ENCODE results near the gene CRACDL.

CRACDL gene, protein sequence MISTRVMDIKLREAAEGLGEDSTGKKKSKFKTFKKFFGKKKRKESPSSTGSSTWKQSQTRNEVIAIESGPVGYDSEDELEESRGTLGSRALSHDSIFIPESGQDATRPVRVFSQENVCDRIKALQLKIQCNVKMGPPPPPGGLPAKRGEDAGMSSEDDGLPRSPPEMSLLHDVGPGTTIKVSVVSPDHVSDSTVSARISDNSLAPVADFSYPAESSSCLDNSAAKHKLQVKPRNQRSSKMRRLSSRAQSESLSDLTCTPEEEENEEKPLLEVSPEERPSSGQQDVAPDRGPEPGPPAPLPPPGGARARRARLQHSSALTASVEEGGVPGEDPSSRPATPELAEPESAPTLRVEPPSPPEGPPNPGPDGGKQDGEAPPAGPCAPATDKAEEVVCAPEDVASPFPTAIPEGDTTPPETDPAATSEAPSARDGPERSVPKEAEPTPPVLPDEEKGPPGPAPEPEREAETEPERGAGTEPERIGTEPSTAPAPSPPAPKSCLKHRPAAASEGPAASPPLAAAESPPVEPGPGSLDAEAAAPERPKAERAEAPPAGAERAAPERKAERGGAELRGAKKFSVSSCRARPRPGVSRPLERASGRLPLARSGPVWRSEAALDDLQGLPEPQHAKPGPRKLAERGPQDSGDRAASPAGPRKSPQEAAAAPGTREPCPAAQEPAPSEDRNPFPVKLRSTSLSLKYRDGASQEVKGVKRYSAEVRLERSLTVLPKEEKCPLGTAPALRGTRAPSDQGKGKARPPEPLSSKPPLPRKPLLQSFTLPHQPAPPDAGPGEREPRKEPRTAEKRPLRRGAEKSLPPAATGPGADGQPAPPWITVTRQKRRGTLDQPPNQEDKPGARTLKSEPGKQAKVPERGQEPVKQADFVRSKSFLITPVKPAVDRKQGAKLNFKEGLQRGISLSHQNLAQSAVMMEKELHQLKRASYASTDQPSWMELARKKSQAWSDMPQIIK

DNA sequence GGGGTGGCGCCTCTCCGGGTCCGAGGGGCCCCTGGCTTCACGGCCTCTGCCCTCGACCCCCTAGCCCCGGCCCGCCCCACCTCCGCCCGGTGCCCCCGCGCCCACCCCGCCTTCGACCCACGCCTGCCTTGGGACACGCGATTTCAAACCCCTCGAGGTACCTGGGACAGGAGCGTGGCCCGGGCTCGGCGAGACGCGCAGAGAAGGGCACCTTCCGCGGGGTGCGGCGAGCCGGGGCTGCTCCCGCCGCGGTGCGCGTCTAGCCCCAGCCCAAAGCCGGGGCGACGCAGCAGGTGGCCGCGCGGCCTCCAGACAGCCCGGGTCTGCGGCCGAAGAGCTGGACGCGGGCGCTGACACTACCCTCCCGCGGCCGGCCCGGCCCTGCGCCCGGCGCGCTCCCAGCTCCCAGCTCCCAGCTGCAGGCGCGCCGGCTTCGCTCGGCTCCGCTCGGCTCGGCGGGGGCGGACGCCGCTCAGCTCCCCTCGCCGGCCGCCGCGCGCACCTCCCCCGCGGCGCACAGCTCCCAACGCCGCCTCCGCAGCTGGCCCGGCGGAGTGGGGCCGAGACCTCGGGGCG is at the start of gene CRACDL:
CRACDL (minus strand) TSS at position 449 of the 576 bp plus-strand sequence. CDS start 89,425 bp downstream, outside the sequence.
- DNase-seq = peak; percentile 17

DNA sequence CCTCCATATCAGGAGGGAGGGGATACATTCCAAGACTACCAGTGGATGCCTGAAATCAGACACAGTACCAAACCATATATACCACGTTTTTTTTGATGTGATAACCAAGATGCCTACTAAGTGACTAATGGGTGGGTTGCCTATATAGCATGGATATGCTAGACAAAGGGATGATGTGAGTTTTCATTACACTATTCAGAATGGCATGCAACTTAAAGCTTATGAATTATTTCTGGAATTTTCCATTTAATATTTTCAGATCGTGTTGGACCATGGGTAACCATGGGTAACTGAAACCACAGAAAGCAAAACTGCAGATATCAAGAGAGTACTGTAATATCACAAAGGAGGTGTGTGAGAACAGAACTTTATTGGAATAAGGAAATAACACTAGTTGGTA is 39.6 kb upstream of the CRACDL start:
- DNase-seq = no peak

DNA sequence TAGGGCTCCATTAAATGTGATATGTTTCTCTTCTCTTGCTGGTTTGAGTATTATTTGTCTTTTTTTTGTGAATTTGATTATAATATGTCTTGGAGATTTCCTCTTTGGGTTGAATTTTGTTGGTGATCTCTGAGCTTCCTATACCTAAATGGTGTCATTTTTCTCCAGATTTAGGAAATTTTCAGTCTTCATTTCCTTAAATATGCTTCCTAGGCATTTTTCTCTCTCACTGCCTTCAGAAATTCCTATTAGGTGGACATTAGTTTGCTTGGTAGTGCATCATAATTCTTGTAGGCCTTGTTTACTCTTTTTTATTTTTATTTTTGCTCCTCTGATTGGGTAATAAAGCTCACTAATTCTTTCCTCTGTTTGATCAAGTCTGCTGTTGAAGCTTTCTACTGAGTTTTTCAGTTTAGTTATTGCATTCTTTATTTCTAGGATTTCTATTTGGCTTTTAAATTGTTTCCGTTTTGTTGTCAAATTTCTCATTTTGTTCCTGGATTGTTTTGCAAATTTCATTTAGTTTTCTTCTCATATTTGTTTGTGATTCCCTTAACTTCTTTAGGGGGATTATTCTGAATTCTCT is 36.6 kb upstream of the CRACDL start:
- DNase-seq = no peak

DNA sequence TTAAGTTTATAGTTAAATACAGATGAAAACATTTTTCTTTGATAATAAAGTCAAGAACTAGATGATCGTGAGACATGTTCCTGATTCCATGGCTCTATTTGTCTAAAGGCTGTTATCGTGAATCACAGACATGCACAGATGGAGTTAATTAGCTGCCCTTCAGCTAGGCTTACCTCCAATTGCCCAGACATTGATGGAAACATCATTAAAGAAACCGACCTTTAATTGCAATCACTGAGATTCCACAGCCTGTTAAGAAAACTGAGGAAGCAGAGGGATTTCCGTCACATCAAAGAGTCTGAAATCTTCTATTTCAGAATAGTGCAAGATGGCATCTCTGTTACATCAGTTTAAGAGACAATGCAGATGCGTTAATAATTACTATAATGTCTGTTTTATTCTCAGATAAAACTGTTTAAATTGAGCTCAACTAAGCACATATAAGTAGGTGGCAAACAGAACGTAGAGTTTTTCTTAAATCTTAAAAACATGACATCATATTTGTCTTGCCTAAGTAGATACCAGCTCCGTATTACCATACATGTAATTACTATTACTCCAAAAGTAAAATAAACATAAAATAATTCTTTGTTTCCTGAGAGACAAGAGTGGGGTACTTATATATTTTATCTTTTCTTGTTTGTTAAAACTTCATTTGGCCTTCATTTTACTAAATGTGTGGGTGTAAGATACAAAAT is 23.9 kb upstream of the CRACDL start:
- no peak for DNase-seq

DNA sequence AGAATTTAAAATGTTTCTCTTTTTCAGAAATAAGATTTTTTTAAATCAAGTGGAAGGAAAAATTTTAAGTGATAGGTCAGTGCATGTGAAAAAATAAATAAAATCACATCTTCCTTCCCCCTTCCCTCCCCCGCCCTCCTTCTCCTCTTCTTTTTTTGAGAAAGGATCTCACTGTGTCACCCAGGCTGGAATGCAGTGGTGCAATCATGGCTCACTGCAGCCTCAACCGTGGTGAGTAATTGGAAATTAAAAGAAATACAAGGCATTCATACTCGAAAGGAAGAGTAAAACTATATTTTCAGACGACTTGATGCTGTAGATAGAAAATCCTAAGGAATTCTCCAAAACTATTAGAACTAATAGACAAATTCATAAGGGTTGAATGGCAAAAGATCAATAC is 16.9 kb upstream of the CRACDL start:
- no peak for DNase-seq

DNA sequence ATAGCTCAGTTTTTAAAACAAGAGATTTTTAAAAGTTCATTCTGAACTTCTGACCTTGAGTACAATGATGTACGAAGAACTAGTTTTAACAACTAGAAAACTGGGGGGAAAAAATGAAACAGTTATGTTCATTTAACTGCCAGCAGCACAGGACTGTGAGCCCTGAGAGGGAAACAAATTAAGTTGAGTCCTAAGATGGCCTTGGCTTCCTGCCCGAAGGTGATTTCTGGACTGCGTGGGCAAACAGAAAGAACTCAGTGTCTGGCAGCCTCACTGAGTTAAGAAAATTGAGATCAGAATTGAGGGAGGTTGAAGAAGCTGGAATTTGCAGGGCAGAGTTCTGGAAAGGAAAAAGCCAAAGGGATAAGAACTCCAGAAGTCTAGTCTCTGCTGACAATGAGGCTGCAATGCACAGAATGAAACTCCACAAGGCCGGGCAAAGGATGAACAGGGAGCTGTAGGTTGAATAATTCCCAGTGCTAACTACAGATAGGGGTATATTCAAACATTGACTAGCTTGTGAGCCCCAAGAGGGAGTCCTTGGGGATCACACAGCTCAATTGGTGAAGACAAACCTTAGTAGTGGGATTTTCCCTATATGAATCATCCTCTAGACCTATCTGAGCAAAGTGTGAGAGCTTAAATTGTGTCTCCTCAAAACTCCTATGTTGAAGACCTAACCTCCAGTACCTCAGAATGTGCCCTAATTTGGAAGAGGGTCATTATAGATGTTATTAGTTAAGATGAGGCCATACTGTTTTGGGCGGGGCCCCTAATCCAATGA is 13.1 kb upstream of the CRACDL start:
- DNase-seq = no peak

DNA sequence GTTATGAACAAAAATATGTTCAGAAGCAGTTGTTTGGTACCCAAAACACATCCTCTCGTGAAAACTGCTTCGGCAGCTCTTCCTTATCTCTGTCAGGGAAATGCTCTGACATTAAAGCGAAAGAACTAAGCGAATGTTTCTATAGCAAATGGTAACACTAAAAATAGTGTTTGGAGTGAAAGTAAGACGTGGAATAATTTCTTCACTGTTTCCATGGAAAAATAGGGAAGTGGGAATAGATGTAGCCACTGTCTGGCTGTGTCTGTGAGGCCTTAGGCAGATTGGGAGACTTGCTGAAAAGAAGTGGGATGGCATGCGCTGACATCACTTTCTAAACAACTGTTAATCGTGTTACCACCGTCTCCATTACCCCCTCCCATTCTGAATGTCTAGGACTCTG is 11.5 kb upstream of the CRACDL start:
- no peak for DNase-seq

DNA sequence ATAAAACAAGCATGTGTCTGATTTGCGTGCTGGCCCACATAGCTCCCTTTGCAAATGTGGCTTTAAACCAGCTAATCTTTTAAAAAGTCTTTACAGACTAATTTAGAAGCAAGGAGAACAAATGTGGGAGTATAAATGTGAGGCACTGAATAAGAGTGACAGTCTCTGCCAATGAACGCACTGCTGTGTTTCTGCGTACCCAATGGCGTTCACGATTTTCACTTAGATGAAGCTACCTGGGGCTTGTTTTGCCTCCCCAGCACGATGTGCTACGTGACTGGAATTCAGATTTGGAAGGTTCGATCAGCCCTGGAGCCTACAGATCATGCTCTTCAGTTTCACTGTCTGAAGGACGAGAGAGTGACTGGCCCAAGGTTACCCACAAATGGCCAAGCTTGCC is 10.8 kb upstream of the CRACDL start:
- no peak for DNase-seq

DNA sequence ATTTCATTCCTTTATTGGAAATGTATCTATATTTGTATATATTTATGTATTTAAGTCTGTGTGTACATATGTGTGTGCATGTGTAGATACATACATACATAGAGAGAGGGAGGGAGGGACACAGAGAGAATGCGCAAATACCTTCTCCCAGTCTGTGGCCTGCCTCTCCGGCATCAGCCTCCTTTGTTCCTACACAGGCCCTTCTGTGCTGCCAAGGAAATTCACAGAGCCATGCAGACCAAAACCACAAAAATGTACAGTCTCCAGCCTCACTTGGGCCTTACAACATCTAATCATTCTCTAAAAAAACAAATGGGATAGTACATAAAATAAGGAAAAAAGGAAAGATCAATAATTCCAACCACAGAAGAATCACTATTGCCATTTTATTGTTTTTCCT is 8.8 kb upstream of the CRACDL start:
- DNase-seq = no peak

DNA sequence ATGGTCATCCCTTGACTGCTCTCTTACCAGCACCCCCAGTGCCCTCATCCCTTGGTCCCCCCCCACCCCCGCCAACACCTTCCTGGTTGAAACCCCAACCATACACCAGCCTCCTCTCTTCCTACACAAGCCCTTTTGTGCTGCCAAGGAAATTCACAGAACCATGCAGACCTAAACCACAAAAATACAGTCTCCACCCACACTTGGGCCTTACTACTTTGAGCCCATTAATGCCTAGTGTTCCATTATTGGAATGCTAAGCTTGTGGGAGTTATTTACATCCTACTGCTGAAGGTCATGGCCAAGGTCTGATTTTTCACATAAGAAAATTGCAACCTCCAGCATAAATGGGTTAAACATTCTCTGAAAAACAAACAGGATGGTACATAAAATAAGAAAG is 4.1 kb upstream of the CRACDL start:
- no peak for DNase-seq

DNA sequence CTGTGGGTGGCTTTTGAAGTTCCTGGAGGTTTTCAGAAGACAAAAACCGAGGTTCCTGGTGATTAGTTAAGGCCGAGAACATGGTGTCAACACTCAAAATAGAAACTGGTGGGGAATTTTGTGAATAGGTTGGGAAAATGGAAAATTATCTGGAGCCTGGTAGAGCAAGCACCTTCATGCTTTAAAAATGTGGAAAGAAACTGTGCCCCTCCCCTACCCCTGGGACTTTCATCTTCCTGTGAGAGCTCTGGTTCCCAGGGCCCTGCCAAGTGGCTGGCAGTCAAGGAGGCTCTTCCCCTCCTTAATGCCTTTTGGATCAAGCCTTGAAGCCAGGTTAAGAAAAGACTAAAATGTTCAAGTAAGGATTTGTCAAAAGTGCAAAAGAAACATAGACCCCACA is 1.9 kb upstream of the CRACDL start:
- no peak for DNase-seq

DNA sequence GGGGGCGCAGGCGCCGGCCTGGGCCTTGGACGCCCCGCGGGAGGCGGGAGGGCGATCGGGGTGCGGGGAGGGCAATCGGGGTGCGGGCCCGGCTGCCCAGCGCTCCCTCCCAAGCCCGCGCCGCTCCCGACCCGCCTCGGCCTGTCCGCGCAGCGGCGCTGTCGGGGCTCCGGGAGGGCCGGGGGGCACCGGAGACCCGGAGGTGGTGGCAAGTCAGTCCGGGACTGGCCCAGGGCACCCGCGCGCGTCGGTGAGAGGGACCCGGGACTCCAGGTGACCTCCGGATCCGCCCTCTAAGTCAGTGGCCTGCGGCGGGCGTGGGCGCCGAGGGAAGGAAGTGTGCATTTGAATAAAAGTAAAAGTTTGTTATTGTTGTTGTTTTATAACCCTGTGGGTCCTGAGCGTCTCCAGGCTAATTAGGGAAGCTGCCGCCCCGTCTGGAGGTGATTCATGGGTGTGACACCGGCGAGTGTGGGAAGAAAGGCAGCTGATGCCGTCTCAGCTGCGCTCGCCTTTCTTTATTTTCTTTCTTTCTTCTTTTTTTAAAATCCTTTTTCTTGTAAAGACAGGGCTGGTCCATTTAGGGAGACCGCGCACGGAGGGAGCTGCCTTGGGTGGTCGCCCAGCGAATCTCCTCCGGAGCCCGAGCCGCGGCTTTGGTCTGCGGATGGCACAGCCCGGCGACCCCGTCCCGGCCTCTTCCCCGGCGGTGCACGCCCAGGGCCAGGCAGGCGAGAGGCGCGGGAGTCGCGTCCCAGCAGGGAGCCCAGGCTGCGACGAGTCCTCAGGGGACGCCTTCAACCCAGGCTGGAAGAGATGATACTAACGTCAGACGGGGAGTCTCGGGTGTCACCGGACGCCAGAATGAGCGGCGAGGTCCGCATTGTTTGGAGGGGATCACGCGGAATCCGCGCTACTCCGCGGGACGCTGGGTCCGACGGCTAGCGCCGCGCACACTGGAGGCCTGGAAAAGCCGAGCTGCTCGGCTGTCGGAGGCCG is 627 bp upstream of the CRACDL start:
- DNase-seq = peak; percentile 39

DNA sequence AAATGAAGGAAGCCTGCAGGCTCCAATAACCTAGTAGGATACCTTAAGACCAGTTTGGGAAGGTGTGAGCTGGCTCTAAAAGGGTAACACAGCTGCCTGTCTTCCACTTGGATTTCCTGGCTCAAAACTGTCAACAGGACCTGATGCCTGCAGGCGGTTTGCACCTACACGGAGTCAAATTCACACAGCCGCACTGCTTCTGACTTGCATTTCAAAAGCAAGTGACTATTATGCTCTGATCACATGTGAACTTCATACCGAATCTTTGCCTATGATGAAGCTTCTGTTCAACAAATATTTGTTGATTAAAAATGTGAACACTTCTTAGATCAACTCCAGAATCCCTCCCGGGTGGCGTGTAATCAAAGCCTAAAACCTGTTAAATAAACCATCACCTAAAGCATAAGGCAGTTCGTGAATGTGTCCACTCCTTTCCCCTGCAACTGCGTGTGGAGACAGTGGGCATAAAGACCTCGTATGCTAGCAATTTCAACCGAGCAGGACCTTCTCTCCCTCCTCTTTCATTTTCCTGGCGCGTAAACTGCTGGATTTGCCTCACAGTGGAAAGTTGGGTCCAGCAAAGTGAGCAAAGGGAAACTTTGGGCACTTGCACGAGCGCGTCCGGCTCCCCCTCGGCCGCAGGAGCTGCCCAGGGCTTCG is 784 bp downstream of the CRACDL start:
- no peak for DNase-seq

DNA sequence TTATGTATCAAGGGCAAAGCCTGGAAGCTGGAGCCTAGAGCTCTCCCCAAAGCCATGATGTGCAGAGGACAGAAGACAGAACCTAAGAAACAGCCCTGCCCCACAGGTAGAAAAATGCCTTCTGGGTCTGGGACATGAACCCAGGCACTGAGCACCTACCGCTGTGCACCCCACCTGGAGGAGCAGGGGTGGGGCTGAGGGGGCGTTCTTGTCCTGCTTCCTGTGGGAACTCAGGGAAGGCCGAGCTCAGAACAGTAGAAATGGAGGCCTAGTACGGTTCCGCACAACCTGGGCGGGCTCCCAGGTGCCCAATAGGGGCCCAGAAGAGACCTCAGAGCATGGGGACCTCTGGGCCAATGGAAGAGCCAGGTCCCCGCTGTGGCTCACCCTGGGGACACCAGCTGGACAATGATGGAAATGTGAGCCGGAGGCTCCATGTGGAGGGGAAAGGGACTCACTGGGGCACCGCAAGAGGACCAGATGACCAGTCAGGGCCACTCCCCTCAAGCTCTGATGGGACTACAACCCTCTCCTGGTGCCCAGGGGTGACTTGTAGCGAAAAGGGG is 3.2 kb downstream of the CRACDL start:
- no peak for DNase-seq

DNA sequence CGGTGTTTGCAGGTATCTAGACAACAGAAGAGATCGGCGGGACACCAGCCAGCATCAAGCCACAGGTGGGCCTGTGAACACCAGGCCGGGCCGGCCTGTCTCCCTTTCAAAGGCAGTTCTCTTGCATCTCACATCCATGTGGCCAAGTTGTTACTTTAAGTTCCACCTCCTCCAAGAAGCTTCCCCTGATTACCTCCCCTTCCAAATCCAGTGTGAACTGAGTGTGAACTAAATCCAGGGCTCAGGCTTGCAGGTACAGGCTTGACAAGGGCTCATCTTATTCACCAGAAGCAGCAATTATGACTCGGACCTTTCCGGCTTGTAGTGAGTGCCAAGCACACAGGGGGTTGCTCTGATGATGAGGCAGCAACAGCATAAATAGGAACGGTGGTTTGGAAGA is 3.9 kb downstream of the CRACDL start:
- DNase-seq = no peak

DNA sequence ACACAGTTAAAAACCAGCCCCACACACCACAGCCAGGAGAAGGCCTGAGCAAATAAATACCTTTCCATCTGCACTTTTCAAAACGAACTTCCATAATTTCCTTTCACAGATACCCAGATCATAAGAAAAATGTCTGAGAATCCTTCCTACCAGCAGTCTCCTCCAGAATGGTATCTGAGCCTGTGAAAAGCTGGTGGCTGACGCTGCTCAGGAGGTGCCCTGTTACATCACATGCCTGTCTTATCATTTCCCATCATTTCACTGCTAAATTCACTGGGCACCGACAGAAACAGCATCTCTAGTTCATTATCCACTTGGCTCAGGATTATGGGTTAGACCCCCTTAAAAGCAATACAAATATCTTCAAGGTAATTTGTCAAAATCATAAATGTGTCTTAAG is 4.4 kb downstream of the CRACDL start:
- DNase-seq = no peak

DNA sequence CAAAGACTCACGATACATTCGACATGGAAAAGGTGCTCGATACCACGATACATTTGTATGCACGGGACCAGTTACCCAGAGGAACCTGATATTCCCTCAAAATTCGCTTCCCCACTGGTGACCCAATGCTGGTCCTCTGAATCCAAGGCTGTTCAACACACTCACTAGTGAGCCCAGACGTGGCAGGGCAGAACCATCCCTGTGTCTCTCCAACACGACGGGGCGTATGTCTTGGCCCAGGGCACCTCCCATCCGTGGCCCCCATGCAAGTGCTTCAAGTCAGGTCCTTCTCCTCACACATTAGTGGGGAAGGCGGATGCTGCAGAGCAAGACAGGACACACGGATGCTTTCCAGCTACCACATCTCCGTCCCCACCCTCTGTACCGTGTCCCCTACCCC is 6.1 kb downstream of the CRACDL start:
- DNase-seq = no peak

DNA sequence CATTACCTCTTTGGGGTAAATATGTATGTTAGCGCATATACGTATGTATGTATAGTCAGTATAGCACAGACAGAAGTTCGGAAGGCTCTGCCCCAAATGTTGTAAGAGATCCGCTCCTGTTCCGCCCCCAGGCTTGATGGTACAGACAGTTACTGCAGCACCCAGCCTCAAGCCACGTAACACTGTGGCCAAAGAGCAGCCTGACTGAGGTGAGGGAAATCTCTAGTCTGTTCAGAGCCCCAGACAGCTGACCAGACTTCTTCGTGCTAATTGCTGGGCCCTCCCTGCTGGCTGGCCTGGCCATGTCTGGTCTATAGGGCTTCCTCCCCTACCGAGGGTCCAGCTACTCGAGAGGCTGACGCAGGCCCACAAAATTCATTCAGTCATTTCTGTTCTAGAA is 7.8 kb downstream of the CRACDL start:
- no peak for DNase-seq

DNA sequence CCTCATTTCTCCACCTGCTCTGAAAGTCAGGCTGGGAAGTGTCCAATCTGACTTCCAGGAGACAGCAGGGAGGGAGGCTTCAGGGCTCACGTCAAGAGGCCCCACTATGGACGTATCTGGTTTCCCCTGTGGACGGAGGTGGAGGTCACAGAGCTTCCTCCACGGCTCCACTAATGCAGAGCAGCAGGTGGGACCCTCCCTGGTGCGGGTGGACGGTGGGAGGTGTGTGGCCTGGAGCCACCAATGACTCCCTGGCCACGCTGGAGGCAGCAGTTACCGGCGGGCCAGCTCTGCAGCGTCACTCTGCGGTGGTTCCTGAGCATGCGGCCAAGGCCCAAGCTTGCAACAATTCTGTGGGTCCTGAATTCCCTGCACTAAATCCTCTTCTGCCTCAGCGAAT is 9.0 kb downstream of the CRACDL start:
- DNase-seq = no peak

DNA sequence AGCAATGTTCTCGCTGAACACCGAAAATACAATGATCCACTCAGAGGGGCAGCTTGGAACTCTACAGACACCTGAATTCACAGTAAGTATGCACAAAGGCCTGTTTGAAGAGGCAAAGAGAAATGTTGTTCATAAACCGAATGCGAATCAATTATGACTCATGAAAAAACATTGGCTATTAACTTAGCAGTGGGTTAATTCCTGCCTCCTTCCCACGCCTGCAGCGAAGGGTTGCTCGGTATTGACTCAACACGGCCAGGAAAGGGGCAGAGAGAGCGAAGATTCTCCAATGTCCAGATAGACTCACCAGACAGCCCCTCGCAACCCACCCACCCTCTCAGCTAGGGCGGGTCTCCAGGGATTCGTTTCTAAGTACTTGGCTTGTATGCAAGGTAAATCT is 9.4 kb downstream of the CRACDL start:
- no peak for DNase-seq
